Activated T-cell treated with anti-CD3 and anti-CD28 coated beads, Interleukin-2, amount 50 U/mL, for 72 hours (primary cell): ENCODE results near the gene TBC1D3B. TPM values are rescaled to one million over a fixed set of nuclear protein-coding genes. Genes with fewer than 3 reads are reported as not detected.

Source experiments
- ATAC-seq, 2 donors: fragments of 150-1000 bp; cut with Tn5 transposase; replicated peaks in 1 of 2; 2 replicates each; pipeline ENCODE4 v1.10.0; 2021; ENCODE audit warnings: moderate library complexity in 2 of 2, mild to moderate bottlenecking in 1 of 2
- DNase-seq, 2 donors: peaks; one replicate each; pipeline ENCODE4 v3.0.0; 2021 to 2022; ENCODE audit warnings: mixed read lengths in 1 of 2
- H3K27ac Mint-ChIP-seq: one replicate; pipeline ENCODE4 v1.8.0; 2022; ENCODE audit warnings: mild to moderate bottlenecking, moderate library complexity, mixed read lengths
- H3K27me3 Mint-ChIP-seq: one replicate; pipeline ENCODE4 v1.8.0; 2022; ENCODE audit warnings: low read depth, mixed read lengths
- H3K36me3 Mint-ChIP-seq, 2 donors: one replicate each; pipeline ENCODE4 v1.8.0; 2022; ENCODE audit warnings: mixed read lengths in 2 of 2, mild to moderate bottlenecking in 1 of 2; ENCODE audit not compliant: insufficient read depth in 2 of 2
- H3K4me1 Mint-ChIP-seq: one replicate; pipeline ENCODE4 v1.8.0; 2022; ENCODE audit warnings: low read depth, mixed read lengths
- H3K4me3 Mint-ChIP-seq, 2 donors: one replicate each; pipeline ENCODE4 v1.8.0; 2022; ENCODE audit warnings: mild to moderate bottlenecking in 2 of 2, mixed read lengths in 2 of 2, moderate library complexity in 2 of 2
- H3K9me3 Mint-ChIP-seq, 2 donors: one replicate each; pipeline ENCODE4 v1.8.0; 2022; ENCODE audit warnings: mixed read lengths in 2 of 2
- total RNA-seq, 2 donors: library from RNA; stranded (reverse); gene quantifications; one replicate each; pipeline ENCODE4 v1.2.3, GENCODE V29; 2022

The TBC1D3B gene
- total RNA-seq, 2 donors from 2014 or later: 10.8 to 21.4 TPM

GRCh38 chr17:36144981-36145729 is 31.3 kb downstream of the TBC1D3B start:
- Mint-ChIP-seq H3K4me3 (no peak overlapping the region), H3K27me3 (peaks cover 33% of the 10 kb centered on the region), H3K36me3 (no peaks in the 10 kb centered on the region), H3K4me1 (peaks cover 10% of the 10 kb centered on the region), H3K9me3 (no peaks in the 10 kb centered on the region), H3K27ac (no peak overlapping the region)
- no peak for ATAC-seq
- no peak for DNase-seq

GRCh38 chr17:36144014-36144413 is 32.4 kb downstream of the TBC1D3B start:
- no peak overlapping the region for H3K4me3 Mint-ChIP-seq
- H3K27ac Mint-ChIP-seq: no peak overlapping the region
- H3K27me3 Mint-ChIP-seq: peaks cover 21% of the 10 kb centered on the region
- DNase-seq: no peak
- H3K36me3 Mint-ChIP-seq: no peaks in the 10 kb centered on the region
- no peak for ATAC-seq
- H3K9me3 Mint-ChIP-seq: no peaks in the 10 kb centered on the region
- peaks cover 4% of the 10 kb centered on the region for H3K4me1 Mint-ChIP-seq

- peaks cover 2% of the 10 kb centered on the region in 2 donors for H3K9me3 Mint-ChIP-seq
- no peak for ATAC-seq
- H3K27me3 Mint-ChIP-seq: peaks cover 18% of the 10 kb centered on the region
- peaks cover 0 to 1% of the 10 kb centered on the region in 2 donors for H3K36me3 Mint-ChIP-seq
- H3K4me3 Mint-ChIP-seq: no peak overlapping the region
- no peak overlapping the region for H3K27ac Mint-ChIP-seq
- no peaks in the 10 kb centered on the region for H3K4me1 Mint-ChIP-seq
- no peak for DNase-seq
Measured at GRCh38 chr17:36142806-36143205, 33.6 kb downstream of the TBC1D3B start.

- no peak overlapping the region for H3K4me3 Mint-ChIP-seq
- H3K27me3 Mint-ChIP-seq: peaks cover 18% of the 10 kb centered on the region
- no peak for DNase-seq
- no peaks in the 10 kb centered on the region for H3K4me1 Mint-ChIP-seq
- peaks cover 2 to 3% of the 10 kb centered on the region in 2 donors for H3K9me3 Mint-ChIP-seq
- peaks cover 0 to 1% of the 10 kb centered on the region in 2 donors for H3K36me3 Mint-ChIP-seq
- H3K27ac Mint-ChIP-seq: no peak overlapping the region
- ATAC-seq: no peak
Measured at GRCh38 chr17:36142235-36142634, 34.2 kb downstream of the TBC1D3B start.

- H3K27ac Mint-ChIP-seq: no peak overlapping the region
- peaks cover 0 to 1% of the 10 kb centered on the region in 2 donors for H3K36me3 Mint-ChIP-seq
- peaks cover 64% of the 10 kb centered on the region for H3K27me3 Mint-ChIP-seq
- ATAC-seq: no peak
- no peak overlapping the region for H3K4me3 Mint-ChIP-seq
- H3K9me3 Mint-ChIP-seq: peaks cover 2 to 6% of the 10 kb centered on the region in 2 donors
- DNase-seq: no peak
- H3K4me1 Mint-ChIP-seq: no peaks in the 10 kb centered on the region
Measured at GRCh38 chr17:36136439-36136838, 40.0 kb downstream of the TBC1D3B start.

- Mint-ChIP-seq H3K27me3 (peaks cover 65% of the 10 kb centered on the region), H3K9me3 (peaks cover 2 to 6% of the 10 kb centered on the region in 2 donors), H3K4me1 (no peaks in the 10 kb centered on the region), H3K27ac (no peak overlapping the region), H3K4me3 (no peak overlapping the region), H3K36me3 (peaks cover 0 to 1% of the 10 kb centered on the region in 2 donors)
- ATAC-seq (no peak), DNase-seq (no peak)
Measured at GRCh38 chr17:36136036-36136435, 40.4 kb downstream of the TBC1D3B start.

GRCh38 chr17:36135465-36135864 is 41.0 kb downstream of the TBC1D3B start:
- peaks cover 2 to 6% of the 10 kb centered on the region in 2 donors for H3K9me3 Mint-ChIP-seq
- no peak overlapping the region for H3K27ac Mint-ChIP-seq
- peaks cover 60% of the 10 kb centered on the region for H3K27me3 Mint-ChIP-seq
- no peaks in the 10 kb centered on the region for H3K4me1 Mint-ChIP-seq
- DNase-seq (no peak), ATAC-seq (no peak)
- no peak overlapping the region for H3K4me3 Mint-ChIP-seq
- H3K36me3 Mint-ChIP-seq: peaks cover 0 to 1% of the 10 kb centered on the region in 2 donors

- Mint-ChIP-seq H3K27ac (no peak overlapping the region), H3K36me3 (peaks cover 0 to 1% of the 10 kb centered on the region in 2 donors), H3K4me1 (no peaks in the 10 kb centered on the region), H3K27me3 (peaks cover 76% of the 10 kb centered on the region), H3K9me3 (peaks cover 2 to 6% of the 10 kb centered on the region in 2 donors), H3K4me3 (no peak overlapping the region)
- DNase-seq: no peak
- no peak for ATAC-seq
Measured at GRCh38 chr17:36133602-36134236, 42.7 kb downstream of the TBC1D3B start.

GRCh38 chr17:36132421-36132831 is 44.0 kb downstream of the TBC1D3B start:
- H3K4me1 Mint-ChIP-seq: peaks cover under 1% of the 10 kb centered on the region
- H3K9me3 Mint-ChIP-seq: peaks cover 2 to 4% of the 10 kb centered on the region in 2 donors
- peaks cover 76% of the 10 kb centered on the region for H3K27me3 Mint-ChIP-seq
- ATAC-seq (no peak), DNase-seq (no peak)
- H3K27ac Mint-ChIP-seq: no peak overlapping the region
- no peaks in the 10 kb centered on the region for H3K36me3 Mint-ChIP-seq
- no peak overlapping the region for H3K4me3 Mint-ChIP-seq

- H3K9me3 Mint-ChIP-seq: peaks cover under 1 to 2% of the 10 kb centered on the region in 2 donors
- peaks cover 6% of the 10 kb centered on the region for H3K4me1 Mint-ChIP-seq
- H3K36me3 Mint-ChIP-seq: peaks cover 0 to 2% of the 10 kb centered on the region in 2 donors
- peaks cover 72% of the 10 kb centered on the region for H3K27me3 Mint-ChIP-seq
- no peak overlapping the region for H3K27ac Mint-ChIP-seq
- H3K4me3 Mint-ChIP-seq: no peak overlapping the region
- ATAC-seq (no peak), DNase-seq (no peak)
Measured at GRCh38 chr17:36131931-36132330, 44.5 kb downstream of the TBC1D3B start.

- no peak for ATAC-seq
- no peak for DNase-seq
- peaks cover 11% of the 10 kb centered on the region for H3K4me1 Mint-ChIP-seq
- H3K27me3 Mint-ChIP-seq: peaks cover 70% of the 10 kb centered on the region
- H3K9me3 Mint-ChIP-seq: peaks cover 0 to 4% of the 10 kb centered on the region in 2 donors
- H3K27ac Mint-ChIP-seq: no peak overlapping the region
- H3K4me3 Mint-ChIP-seq: no peak overlapping the region
- H3K36me3 Mint-ChIP-seq: peaks cover 2 to 7% of the 10 kb centered on the region in 2 donors
Measured at GRCh38 chr17:36131421-36131820, 45.0 kb downstream of the TBC1D3B start.

GRCh38 chr17:36130346-36130745 is 46.1 kb downstream of the TBC1D3B start:
- Mint-ChIP-seq H3K27ac (no peak overlapping the region), H3K4me3 (no peak overlapping the region), H3K27me3 (peaks cover 70% of the 10 kb centered on the region), H3K4me1 (peaks cover 11% of the 10 kb centered on the region), H3K9me3 (peaks cover 5 to 8% of the 10 kb centered on the region in 2 donors), H3K36me3 (peaks cover 9 to 15% of the 10 kb centered on the region in 2 donors)
- ATAC-seq (no peak), DNase-seq (no peak)

GRCh38 chr17:36129616-36130015 is 46.8 kb downstream of the TBC1D3B start:
- peaks cover 64% of the 10 kb centered on the region for H3K27me3 Mint-ChIP-seq
- H3K36me3 Mint-ChIP-seq: peaks cover 10 to 16% of the 10 kb centered on the region in 2 donors
- no peak overlapping the region for H3K4me3 Mint-ChIP-seq
- peaks cover 5 to 8% of the 10 kb centered on the region in 2 donors for H3K9me3 Mint-ChIP-seq
- peaks cover 11% of the 10 kb centered on the region for H3K4me1 Mint-ChIP-seq
- no peak overlapping the region for H3K27ac Mint-ChIP-seq
- ATAC-seq (no peak), DNase-seq (no peak)
